ENCODE results near the gene CDR2L. TPM values are rescaled to one million over a fixed set of nuclear protein-coding genes. Genes with fewer than 3 reads are reported as not detected.
"Not testable (repeated sequence)": the region's sequence is repeated elsewhere in the genome, so short reads cannot be mapped to it uniquely, and the experiment has no call there.

CDR2L gene
- polyA plus RNA-seq, 4 donors, result 8.2 to 12.0 (median 10.0) TPM

GRCh38 chr17:75006653-75007052, 19.2 kb downstream of the CDR2L start:
- DNase-seq (ENCODE audit: low read depth in 4 of 4, low spot score in 2 of 4), result no peak

DNA sequence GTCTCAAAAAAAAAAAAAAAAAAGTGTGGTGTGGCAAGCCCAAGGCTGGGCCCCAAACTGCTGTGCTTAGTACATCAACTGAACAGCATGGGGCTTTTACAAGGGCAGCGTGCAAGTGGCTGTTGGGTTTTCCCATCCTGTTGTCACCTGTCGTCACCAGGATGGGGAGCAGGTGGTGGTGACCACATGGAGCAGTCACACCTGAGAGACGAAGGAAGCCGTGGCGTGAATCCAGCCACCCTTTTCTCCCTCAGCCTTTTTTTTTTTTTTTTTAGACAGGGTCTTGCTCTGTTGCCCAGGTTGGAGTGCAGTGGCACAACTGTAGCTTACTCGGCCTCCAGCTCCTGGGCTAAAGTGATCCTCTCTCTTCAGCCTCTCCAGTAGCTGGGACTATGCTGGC, 20.9 kb downstream of the CDR2L start:
- DNase-seq (ENCODE audit: low read depth in 4 of 4, low spot score in 2 of 4), result no peak

DNA sequence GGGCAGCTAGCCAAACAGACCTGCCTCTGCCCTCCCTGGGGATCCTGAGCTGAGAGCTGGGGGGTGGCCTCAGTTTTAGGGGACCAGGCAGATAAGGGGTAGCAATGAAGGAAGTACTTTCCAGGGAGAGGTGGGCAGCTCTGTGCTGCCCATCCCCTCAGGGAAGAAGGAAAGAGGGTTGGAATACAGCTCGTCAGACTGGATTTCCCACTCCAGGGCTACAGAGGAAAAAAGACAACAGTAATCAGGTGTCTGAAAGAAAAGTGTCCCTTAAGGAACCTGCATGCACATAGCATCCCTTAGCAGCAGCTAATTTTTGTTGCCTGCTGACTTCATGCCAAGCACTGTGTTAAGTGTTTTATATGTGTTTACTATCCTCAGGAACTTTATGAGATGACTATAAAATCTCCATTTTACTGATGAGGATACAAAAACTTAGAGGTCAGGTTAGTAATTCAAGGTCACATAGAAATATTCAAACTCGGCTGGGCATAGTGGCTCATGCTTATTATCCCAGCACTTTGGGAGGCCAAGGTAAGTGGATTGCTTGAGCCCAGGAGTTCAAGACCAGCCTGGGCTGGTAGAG, 21.8 kb downstream of the CDR2L start:
- no peak for DNase-seq (ENCODE audit: low read depth in 4 of 4, low spot score in 2 of 4)

DNA sequence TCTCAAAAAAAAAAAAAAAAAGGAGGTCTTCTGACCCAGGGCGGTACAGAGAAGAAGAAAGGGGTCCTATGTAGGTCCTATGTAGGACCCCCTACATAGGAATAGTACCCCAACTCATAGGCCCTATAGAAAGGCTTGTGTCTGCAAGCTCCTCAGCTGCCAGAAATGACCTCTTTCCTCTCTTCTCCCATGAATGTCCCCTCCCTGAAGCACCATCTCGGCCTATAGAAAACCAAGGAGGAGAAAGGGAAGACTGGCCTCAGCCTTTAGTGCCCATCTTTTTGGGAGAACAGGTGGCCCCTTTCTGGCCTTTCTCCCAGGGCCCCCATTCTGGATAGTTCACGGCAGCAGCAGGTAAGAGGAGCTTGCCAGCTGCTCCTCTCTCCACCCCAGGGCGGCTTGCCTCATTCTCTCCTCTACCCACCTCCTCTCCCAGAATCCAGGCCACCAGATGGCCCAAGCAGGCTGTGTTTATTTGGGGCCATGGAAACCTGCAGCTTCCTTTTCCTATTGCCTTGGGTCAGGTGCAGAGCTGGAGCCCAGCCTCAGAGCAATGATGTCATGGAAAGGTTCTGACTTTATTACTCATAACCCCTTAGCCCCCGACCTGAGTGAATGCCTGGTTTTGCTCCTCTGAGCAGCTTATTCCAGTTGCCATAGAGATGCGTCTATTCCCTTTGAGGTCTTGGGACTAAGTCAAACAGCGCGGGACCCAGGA, 23.4 kb downstream of the CDR2L start:
- DNase-seq (ENCODE audit: low read depth in 4 of 4, low spot score in 2 of 4), result no peak

GRCh38 chr17:75011401-75012095, 24.1 kb downstream of the CDR2L start:
- DNase-seq (ENCODE audit: low read depth in 4 of 4, low spot score in 2 of 4), result no peak

DNA sequence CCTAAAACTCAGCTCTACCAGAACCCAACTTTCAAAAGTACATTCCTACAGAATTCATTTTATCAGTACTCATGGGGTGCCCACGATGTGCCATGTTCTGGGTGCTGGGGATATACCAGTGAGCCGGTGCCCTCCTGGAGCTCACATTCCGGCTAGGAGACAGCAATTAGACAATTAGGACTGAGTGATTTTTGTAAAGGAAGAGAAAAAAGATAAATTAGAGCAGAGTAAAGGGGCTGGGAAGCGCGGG, 24.6 kb downstream of the CDR2L start:
- no peak for DNase-seq (ENCODE audit: low read depth in 4 of 4, low spot score in 2 of 4)

DNA sequence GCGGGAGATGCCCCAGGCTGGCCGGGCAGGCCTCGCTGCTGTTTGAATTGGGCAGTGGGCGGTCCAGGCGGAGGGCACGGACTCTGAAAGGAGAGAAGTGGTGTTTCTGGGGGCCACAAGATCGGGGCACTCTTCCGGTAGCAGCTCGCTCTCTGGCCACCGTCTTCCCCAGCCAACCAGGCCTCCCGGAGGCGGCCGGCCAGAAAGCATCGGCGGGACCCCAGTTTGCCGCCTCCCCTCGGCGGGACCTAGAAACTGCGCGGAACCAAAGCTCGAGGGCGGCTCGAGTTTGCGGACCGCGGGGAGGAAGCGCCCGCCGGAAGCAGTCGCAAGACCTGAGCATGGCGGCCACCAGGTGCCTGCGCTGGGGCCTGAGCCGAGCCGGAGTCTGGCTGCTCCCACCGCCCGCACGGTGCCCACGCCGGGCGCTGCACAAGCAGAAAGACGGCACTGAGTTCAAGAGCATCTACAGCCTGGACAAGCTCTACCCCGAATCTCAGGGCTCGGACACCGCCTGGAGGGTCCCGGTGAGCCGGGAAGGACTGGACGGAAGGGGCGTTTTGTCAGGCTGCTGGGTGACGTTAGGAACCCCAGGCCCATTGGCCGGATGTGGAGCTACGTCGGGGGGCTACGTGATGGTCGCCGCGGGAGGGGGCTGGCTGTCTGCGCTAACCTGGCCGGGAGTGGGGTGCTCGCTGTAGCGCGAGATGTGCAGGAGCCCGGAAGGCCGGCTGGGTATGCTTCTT, 25.1 kb downstream of the CDR2L start, which contains the start of gene MRPL58:
Gene MRPL58, plus strand, starts transcription at position 325 of the 746 bp plus-strand sequence. Its CDS starts 17 bp downstream, at position 342.
- DNase-seq (ENCODE audit: low read depth in 4 of 4, low spot score in 2 of 4), result peak in 1 of 4 donors; percentile 87

DNA sequence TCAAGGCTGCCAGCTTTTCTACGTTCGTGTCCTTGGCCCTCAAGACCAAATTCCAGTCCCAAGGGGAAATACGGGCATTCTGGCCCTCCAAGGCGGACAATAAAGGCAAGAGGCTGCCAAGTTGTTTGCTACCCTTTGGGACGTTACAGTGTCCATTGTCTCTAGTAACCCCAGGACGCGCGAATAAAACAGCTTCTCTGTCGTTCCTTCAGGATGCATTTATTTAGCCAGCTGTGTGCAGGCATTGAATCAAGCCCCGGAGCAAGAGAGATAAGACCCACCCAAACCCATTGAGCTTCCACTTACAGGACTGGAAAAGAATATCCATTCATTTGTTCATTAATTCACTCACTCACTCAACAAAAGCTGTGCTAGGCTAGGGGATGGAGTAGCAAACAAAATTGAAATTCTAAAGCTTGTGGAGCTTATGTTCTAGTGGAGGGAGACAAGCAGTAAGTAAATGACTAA, 25.7 kb downstream of the CDR2L start:
- DNase-seq (ENCODE audit: low read depth in 4 of 4, low spot score in 2 of 4), result no peak

- DNase-seq (ENCODE audit: low read depth in 4 of 4, low spot score in 2 of 4), result no peak
Measured at GRCh38 chr17:75019146-75019545, 31.7 kb downstream of the CDR2L start.

DNA sequence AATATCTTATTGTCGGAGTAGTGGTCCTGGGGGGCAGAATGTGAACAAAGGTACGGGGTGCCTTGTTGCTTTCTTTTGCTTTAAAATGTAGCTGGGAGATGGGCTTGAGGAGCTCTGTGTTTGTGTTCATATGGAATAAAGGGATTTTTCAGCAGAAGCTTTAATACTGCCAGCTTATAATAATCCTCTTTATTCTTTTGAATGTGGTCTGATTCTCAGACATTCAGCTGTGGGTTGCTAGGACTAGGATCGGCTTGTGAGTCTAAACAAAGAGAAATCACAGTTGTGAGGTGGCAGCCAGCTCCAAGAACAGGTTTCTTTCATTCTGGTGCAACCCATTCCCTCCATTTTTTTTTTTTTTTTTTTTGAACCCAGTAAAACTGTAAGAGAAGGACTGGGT, 32.3 kb downstream of the CDR2L start:
- DNase-seq (ENCODE audit: low read depth in 4 of 4, low spot score in 2 of 4), result no peak

DNA sequence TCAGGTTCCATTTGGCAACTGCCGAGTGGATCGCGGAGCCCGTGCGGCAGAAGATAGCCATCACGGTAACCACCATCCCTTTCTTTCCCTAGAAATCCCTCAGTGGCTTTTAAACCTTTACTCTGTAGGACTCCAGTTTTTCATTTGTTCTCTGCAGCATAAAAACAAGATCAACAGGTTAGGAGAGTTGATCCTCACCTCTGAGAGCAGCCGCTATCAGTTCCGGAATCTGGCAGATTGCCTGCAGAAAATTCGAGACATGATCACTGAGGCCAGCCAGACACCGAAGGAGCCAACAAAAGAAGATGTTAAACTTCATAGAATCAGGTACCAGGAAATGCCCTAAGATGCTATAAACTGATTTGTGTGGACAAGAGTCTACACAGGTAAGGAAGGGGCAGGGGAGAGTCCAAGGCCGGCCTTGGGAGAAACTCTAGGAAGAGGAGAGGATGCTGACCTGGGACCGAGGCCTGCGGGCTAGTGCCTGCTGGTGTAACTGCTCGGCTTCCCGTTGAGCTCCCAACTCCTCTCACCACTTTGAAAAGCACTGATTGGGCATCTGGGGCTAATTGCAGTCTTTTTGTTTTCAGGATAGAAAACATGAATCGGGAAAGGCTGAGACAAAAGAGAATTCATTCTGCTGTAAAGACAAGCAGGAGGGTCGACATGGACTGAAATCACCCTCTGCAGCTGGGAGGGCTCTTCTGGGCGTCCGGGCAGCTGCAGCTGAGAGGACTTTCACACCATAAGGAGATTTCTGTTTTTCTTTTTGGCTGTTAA, 33.1 kb downstream of the CDR2L start:
- no peak for DNase-seq (ENCODE audit: low read depth in 4 of 4, low spot score in 2 of 4)

- no peak for DNase-seq (ENCODE audit: low read depth in 4 of 4, low spot score in 2 of 4)
Measured at GRCh38 chr17:75024686-75025397, 37.4 kb downstream of the CDR2L start.

- DNase-seq (ENCODE audit: low read depth in 4 of 4, low spot score in 2 of 4), result not testable (repeated sequence)
Measured at GRCh38 chr17:75025398-75025734, 37.9 kb downstream of the CDR2L start.

- not testable (repeated sequence) for DNase-seq (ENCODE audit: low read depth in 4 of 4, low spot score in 2 of 4)
Measured at GRCh38 chr17:75026650-75027049, 39.2 kb downstream of the CDR2L start.

GRCh38 chr17:75030161-75030560, 42.7 kb downstream of the CDR2L start:
- no peak for DNase-seq (ENCODE audit: low read depth in 4 of 4, low spot score in 2 of 4)

DNA sequence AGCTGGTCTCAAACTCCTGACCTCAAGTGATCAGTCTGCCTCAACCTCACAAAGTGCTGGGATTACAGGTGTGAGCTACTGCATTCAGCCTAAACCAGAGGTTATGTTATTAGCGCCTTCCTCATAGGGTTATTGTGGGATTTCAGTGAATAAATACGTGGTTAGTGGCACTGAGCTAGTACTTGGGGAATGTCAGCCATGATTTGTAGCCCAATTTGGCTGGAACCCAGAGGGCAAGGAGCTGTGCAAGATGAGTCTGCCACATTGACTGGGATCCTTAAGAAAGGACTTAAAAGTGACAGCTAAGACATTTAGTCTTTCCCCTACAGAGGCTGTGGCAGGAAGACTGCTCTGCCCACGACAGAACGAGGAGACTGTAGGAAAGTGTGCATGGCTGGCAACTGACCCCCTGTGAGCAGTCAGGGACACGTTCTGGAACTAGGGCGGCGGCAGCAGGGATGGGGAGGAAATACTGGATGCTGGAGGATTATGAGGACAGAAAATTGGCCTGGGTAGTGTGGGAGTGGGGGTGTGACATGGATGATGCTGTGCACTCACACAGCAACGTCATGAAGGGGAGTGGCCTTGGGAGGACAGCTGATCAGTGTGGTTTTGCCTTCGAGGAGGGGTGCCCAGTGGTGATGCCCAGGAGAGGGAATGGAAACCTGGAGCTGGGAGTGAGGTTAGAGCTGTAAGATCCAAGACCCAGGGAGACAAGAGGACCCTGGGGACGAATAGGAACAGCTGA, 44.7 kb downstream of the CDR2L start:
- no peak for DNase-seq (ENCODE audit: low read depth in 4 of 4, low spot score in 2 of 4)

- no peak for DNase-seq (ENCODE audit: low read depth in 4 of 4, low spot score in 2 of 4)
Measured at GRCh38 chr17:75032720-75033280, 45.4 kb downstream of the CDR2L start.

DNA sequence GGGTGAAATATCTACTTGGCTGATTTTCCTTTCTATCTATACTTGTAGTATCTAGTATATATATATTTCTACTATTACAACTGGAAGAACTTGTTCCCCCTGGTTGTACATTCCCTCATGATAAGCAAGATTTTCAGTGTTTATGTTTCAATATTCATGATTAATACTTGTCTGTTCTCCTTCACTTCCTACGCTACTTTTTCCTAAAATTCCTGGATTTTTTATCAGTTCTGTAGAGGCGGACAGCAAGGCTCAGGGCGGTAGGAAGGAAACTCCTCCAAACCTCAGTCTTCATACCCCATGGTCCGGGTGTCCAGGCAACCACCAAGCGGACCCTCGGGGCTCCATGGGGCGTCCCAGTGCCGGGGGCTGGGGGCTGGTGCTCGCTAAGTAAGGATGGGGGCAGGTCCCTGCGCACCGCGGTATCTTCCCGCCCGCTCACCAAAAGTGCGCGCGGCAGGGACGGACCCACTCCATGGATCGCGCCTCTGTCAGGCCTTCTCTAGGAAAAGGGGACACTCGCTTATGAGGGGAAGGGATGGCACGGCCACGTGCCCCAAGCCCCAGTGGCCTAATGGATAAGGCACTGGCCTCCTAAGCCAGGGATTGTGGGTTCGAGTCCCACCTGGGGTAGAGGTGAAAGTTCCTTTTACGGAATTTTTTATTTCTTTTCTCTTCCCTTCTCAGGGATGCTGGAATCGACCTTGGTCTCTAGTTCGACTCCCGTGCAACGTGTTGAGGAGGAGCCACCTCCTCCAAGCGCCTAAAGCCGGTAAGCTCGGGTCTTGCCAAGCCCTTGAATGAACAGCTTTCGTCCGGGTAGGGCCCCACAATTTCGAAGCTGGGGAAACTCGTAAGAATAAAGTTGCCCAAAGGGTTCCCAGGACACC, 46.2 kb downstream of the CDR2L start:
- DNase-seq (ENCODE audit: low read depth in 4 of 4, low spot score in 2 of 4), result peak; percentile 79 to 92 (median 88)
